ENCODE measurements around the gene TRPM1. TPM values are rescaled to one million over a fixed set of nuclear protein-coding genes. Genes with fewer than 3 reads are reported as not detected.

Gene TRPM1
- total and polyA plus RNA-seq, 4 donors: 0.05 to 0.72 (median 0.10) TPM; not detected in 1

DNA sequence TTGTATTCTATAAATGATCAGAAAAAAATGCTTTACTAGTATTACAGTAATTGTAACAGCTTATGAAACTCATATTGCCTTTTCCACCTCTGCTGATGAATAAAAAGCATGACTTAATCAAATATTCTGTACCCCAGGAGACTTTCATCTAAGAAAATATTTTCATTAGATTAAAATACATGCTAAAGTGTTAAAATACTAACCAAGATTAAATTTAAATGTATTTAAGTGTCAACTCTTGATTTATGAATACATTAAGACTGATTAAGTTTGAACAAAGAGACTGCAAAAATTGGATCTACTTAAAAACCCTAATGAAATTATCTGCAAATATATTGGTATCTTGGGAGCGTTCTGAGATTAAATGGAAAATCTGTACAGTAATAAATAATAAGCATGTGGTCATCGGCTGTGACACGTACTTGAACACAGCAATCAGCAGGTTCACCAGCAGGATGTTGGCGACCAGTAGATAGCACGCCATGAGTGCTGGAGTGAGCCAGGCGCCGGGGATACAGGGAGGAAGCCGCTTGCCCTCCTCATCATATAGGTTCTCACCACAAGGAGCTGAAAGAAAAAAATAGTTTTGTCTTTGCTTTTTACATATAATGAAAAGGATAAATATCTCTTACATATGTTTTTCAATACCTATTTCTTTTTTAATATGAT lies 73.5 kb downstream of the TRPM1 start:
- Histone ChIP-seq H3K36me3 (ENCODE audit: control insufficient read depth, insufficient read depth, low read length) (no peaks in the 10 kb centered on the region), H3K4me3 (ENCODE audit: low read depth, low read length) (no peak overlapping the region), H3K27me3 (ENCODE audit: control insufficient read depth, insufficient read depth, low read length) (no peaks in the 10 kb centered on the region), H3K9me3 (ENCODE audit: control insufficient read depth, insufficient read depth, low read length) (no peaks in the 10 kb centered on the region), H3K4me1 (ENCODE audit: control insufficient read depth, insufficient read depth, low read length) (no peaks in the 10 kb centered on the region), H3K27ac (ENCODE audit: low read depth, low read length) (no peak overlapping the region)
- DNase-seq (ENCODE audit: low read depth in 4 of 6, low spot score in 6 of 6): peak in 1 of 6 donors; percentile 15
- 60% methylated on average over 1 of the region's 8 CpGs for WGBS (ENCODE audit: insufficient coverage)

DNA sequence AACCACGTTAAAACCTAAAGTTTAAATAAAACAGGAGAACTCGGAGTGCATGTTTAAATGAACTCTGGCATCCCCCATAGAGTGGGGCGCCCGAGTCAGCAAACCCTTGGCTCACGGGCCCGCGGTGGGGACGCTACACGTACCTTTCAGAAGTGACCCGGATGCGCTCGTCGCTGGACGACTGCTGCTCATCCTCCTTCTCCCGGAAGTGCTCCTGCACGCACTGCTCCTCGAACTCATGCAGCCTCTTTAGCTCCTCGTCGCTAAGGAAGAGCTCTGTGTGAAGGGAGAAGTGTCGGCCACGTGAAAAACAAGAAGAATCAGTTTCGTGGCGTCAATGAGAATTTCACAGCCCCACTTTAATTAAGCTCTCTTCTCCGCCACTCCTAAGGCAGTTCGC lies 75.5 kb downstream of the TRPM1 start:
- 93% methylated on average over 14 of the region's 25 CpGs for WGBS (ENCODE audit: insufficient coverage)
- no peaks in the 10 kb centered on the region for H3K36me3 ChIP-seq (ENCODE audit: control insufficient read depth, insufficient read depth, low read length)
- H3K4me3 ChIP-seq (ENCODE audit: low read depth, low read length): no peak overlapping the region
- no peak for DNase-seq (ENCODE audit: low read depth in 4 of 6, low spot score in 6 of 6)
- no peak overlapping the region for H3K27ac ChIP-seq (ENCODE audit: low read depth, low read length)
- no peaks in the 10 kb centered on the region for H3K9me3 ChIP-seq (ENCODE audit: control insufficient read depth, insufficient read depth, low read length)
- no peaks in the 10 kb centered on the region for H3K27me3 ChIP-seq (ENCODE audit: control insufficient read depth, insufficient read depth, low read length)
- no peaks in the 10 kb centered on the region for H3K4me1 ChIP-seq (ENCODE audit: control insufficient read depth, insufficient read depth, low read length)

DNA sequence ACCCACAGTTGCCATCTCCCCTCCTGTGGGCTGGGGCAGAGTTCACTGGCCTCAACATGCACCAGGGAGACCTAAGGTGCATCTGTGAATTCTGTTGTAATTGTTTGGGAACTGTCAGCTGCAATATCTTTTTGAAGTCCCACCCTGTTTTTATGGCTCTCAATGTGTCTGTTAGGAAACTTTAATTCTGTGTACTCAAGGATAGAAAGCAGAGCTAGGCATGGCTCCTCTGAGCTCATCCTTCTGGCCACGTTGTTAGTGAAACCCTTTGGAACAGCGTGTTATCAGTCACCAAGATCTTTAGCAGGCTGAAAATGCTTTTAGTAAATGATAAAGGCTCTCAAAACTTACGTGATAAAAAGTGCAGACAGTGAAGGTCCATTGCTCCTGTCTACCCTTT lies 76.5 kb downstream of the TRPM1 start:
- Histone ChIP-seq H3K27me3 (ENCODE audit: control insufficient read depth, insufficient read depth, low read length) (no peaks in the 10 kb centered on the region), H3K9me3 (ENCODE audit: control insufficient read depth, insufficient read depth, low read length) (no peaks in the 10 kb centered on the region), H3K4me3 (ENCODE audit: low read depth, low read length) (no peak overlapping the region), H3K27ac (ENCODE audit: low read depth, low read length) (no peak overlapping the region), H3K36me3 (ENCODE audit: control insufficient read depth, insufficient read depth, low read length) (no peaks in the 10 kb centered on the region), H3K4me1 (ENCODE audit: control insufficient read depth, insufficient read depth, low read length) (no peaks in the 10 kb centered on the region)
- 50% methylated on average over 2 of the region's 3 CpGs for WGBS (ENCODE audit: insufficient coverage)
- DNase-seq (ENCODE audit: low read depth in 4 of 6, low spot score in 6 of 6): no peak

DNA sequence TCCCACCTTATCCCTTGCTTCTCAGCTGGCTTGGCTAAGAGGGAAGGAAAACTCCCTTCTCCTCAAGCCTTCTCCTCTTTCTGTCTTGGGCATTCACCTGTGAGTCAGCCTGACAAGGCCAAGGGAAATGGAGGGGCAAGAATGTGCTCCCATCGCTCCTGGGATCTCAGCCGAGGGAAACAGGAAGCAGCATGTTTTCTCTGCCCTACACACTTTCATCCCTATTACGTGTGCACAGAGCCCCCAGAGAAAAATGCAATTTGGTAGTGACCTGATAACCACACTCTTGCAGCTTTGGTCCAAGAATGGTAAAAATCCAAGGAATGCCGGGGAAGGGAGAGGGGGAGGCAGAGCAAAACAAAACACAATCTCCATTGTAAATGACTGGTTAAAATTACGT lies 77.2 kb downstream of the TRPM1 start:
- no peaks in the 10 kb centered on the region for H3K27me3 ChIP-seq (ENCODE audit: control insufficient read depth, insufficient read depth, low read length)
- H3K27ac ChIP-seq (ENCODE audit: low read depth, low read length): no peak overlapping the region
- no peaks in the 10 kb centered on the region for H3K9me3 ChIP-seq (ENCODE audit: control insufficient read depth, insufficient read depth, low read length)
- no peaks in the 10 kb centered on the region for H3K4me1 ChIP-seq (ENCODE audit: control insufficient read depth, insufficient read depth, low read length)
- H3K4me3 ChIP-seq (ENCODE audit: low read depth, low read length): no peak overlapping the region
- DNase-seq (ENCODE audit: low read depth in 4 of 6, low spot score in 6 of 6): no peak
- WGBS (ENCODE audit: insufficient coverage): no CpG with 5 or more reads among the region's 5 CpGs
- H3K36me3 ChIP-seq (ENCODE audit: control insufficient read depth, insufficient read depth, low read length): no peaks in the 10 kb centered on the region

DNA sequence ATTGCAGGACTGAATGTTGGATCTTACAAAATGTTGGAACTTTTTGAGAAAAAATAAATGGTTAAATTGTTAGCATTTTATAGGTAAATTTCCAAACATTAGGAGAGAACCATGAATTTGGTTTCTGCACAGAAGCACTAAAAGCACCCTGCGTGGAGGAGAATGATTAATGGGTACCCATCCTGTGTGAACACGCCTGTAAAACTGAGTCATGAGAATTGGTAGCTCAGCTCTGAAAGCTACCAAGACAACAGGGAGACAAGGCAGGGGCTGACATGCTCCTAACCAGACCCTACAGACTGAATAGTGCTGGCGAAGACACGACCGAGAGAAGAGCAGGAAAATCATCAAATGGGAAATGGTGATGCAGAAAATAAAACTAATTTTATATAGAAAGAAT lies 77.7 kb downstream of the TRPM1 start:
- no peak for DNase-seq (ENCODE audit: low read depth in 4 of 6, low spot score in 6 of 6)
- Histone ChIP-seq H3K36me3 (ENCODE audit: control insufficient read depth, insufficient read depth, low read length) (no peaks in the 10 kb centered on the region), H3K9me3 (ENCODE audit: control insufficient read depth, insufficient read depth, low read length) (no peaks in the 10 kb centered on the region), H3K4me3 (ENCODE audit: low read depth, low read length) (no peak overlapping the region), H3K27ac (ENCODE audit: low read depth, low read length) (no peak overlapping the region), H3K27me3 (ENCODE audit: control insufficient read depth, insufficient read depth, low read length) (no peaks in the 10 kb centered on the region), H3K4me1 (ENCODE audit: control insufficient read depth, insufficient read depth, low read length) (no peaks in the 10 kb centered on the region)
- WGBS (ENCODE audit: insufficient coverage): 75% methylated on average over 2 of the region's 5 CpGs

DNA sequence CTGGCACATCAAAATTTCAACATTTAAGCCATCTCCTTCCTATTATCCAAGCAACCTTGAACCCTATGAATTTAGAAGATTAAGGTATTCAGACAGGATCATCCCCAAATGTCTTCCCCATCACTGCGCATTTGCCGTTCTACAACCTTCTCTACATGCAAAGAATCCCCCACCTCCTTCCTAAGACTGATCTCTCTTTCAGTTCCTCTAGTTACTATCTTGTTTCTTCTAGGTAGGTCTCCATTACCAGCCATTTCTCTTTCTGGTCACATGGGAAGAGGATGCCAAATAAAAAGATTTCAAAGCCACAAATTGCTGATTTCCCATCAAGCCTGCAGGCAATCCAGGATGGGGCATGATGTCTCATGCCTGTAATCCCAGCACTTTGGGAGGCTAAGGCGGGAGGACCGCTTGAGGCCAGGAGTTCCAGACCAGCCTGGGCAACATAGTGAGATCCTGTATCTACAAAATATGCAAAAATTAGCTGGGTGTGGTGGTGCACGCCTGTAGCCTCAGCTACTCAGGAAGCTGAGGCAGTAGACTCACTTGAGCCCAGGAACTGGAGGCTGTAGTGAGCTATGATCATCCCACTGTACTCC lies 80.4 kb downstream of the TRPM1 start:
- Histone ChIP-seq H3K27ac (ENCODE audit: low read depth, low read length) (no peak overlapping the region), H3K36me3 (ENCODE audit: control insufficient read depth, insufficient read depth, low read length) (no peaks in the 10 kb centered on the region), H3K4me1 (ENCODE audit: control insufficient read depth, insufficient read depth, low read length) (no peaks in the 10 kb centered on the region), H3K4me3 (ENCODE audit: low read depth, low read length) (no peak overlapping the region), H3K27me3 (ENCODE audit: control insufficient read depth, insufficient read depth, low read length) (no peaks in the 10 kb centered on the region), H3K9me3 (ENCODE audit: control insufficient read depth, insufficient read depth, low read length) (no peaks in the 10 kb centered on the region)
- 96% methylated on average over 4 of the region's 5 CpGs for WGBS (ENCODE audit: insufficient coverage)
- DNase-seq (ENCODE audit: low read depth in 4 of 6, low spot score in 6 of 6): no peak

DNA sequence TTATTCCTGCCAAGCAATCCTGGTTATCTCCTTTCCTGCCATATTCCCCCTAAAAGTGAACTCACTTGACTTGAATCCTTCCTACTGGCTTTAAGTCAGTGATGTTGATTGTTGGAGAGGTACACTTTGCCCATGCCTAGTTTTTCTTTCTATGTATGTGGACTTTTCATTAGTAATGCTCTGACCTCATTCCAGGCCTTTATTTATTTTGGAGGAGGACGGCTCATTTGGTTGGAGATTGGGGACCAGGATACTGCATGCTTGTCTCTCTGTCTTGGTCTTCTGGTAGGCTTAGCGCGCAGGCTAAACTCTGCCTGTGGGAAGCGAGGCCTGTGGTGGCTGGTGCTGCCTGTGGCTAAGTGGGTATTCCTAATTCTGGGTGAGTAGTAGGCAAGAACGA lies 81.0 kb downstream of the TRPM1 start:
- H3K4me3 ChIP-seq (ENCODE audit: low read depth, low read length): no peak overlapping the region
- H3K36me3 ChIP-seq (ENCODE audit: control insufficient read depth, insufficient read depth, low read length): no peaks in the 10 kb centered on the region
- 94% methylated on average over 3 of the region's 5 CpGs for WGBS (ENCODE audit: insufficient coverage)
- H3K4me1 ChIP-seq (ENCODE audit: control insufficient read depth, insufficient read depth, low read length): no peaks in the 10 kb centered on the region
- no peaks in the 10 kb centered on the region for H3K9me3 ChIP-seq (ENCODE audit: control insufficient read depth, insufficient read depth, low read length)
- DNase-seq (ENCODE audit: low read depth in 4 of 6, low spot score in 6 of 6): no peak
- H3K27me3 ChIP-seq (ENCODE audit: control insufficient read depth, insufficient read depth, low read length): no peaks in the 10 kb centered on the region
- H3K27ac ChIP-seq (ENCODE audit: low read depth, low read length): no peak overlapping the region

DNA sequence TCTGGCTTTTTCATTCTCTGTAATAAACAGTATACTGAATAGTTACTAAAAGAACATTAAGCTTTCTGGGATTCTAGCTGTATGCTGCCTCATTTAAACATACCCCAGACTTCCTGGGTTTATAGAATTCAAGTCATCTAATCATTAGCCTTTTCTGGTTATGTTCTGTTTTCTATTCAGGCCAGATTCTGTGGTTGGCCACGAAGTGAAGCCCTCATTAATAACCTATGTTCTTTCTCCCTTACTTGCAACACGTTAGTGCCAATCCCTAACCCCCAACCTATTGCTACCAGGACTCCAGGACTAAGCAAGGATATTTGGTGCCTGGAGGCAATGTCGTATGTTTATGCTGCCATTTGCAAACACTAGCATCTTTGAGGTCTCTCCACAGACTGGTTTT lies 81.5 kb downstream of the TRPM1 start:
- no peak overlapping the region for H3K4me3 ChIP-seq (ENCODE audit: low read depth, low read length)
- 83% methylated on average over 3 of the region's 3 CpGs for WGBS (ENCODE audit: insufficient coverage)
- DNase-seq (ENCODE audit: low read depth in 4 of 6, low spot score in 6 of 6): no peak
- no peaks in the 10 kb centered on the region for H3K9me3 ChIP-seq (ENCODE audit: control insufficient read depth, insufficient read depth, low read length)
- no peak overlapping the region for H3K27ac ChIP-seq (ENCODE audit: low read depth, low read length)
- H3K36me3 ChIP-seq (ENCODE audit: control insufficient read depth, insufficient read depth, low read length): no peaks in the 10 kb centered on the region
- no peaks in the 10 kb centered on the region for H3K27me3 ChIP-seq (ENCODE audit: control insufficient read depth, insufficient read depth, low read length)
- no peaks in the 10 kb centered on the region for H3K4me1 ChIP-seq (ENCODE audit: control insufficient read depth, insufficient read depth, low read length)

DNA sequence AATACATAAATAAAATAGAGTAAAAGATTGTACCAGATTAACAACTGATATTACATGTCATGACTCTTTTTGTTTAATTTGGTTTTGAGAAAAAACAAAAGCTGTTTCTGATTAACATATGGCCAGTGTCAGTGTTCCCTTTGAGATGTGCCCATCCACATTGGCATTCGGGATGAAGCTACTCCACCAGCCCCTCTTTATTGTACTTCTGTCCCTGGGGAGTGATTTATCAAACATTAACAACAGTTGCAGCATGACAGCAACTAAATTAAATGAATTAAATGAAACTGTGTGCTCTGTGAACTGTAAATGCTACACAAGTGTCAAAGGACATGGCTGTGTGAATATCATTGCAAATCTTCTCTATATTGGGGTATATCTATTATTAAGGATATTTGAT lies 84.2 kb downstream of the TRPM1 start:
- Histone ChIP-seq H3K4me1 (ENCODE audit: control insufficient read depth, insufficient read depth, low read length) (no peaks in the 10 kb centered on the region), H3K27me3 (ENCODE audit: control insufficient read depth, insufficient read depth, low read length) (no peaks in the 10 kb centered on the region), H3K36me3 (ENCODE audit: control insufficient read depth, insufficient read depth, low read length) (no peaks in the 10 kb centered on the region), H3K4me3 (ENCODE audit: low read depth, low read length) (no peak overlapping the region), H3K27ac (ENCODE audit: low read depth, low read length) (no peak overlapping the region), H3K9me3 (ENCODE audit: control insufficient read depth, insufficient read depth, low read length) (peaks cover 4% of the 10 kb centered on the region)
- peak in 1 of 6 donors; percentile 9 for DNase-seq (ENCODE audit: low read depth in 4 of 6, low spot score in 6 of 6)
- no CpG with 5 or more reads among the region's 1 CpG for WGBS (ENCODE audit: insufficient coverage)

DNA sequence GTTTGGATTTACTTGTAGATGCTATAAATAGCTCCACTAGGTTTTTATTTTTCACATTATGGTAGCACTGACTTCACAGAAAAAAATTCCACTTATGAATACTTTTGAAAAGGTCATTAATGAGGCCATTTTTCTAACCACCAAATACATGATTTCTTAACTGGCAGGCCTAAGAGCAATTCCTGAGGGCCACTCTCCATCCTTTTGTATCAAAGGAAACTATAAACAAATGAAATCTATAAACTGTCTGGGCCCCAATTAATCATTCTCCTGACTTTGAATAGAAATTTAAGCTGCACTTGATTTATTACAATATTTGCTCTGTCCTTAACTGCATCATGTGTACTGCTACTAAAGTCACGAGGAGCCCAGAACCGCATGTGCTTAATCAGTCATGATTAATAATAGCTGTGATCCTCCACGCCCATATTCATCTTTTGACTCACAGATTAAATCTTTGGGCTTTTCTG lies 85.0 kb downstream of the TRPM1 start:
- H3K4me3 ChIP-seq (ENCODE audit: low read depth, low read length): no peak overlapping the region
- H3K36me3 ChIP-seq (ENCODE audit: control insufficient read depth, insufficient read depth, low read length): no peaks in the 10 kb centered on the region
- DNase-seq (ENCODE audit: low read depth in 4 of 6, low spot score in 6 of 6): no peak
- no peaks in the 10 kb centered on the region for H3K27me3 ChIP-seq (ENCODE audit: control insufficient read depth, insufficient read depth, low read length)
- peaks cover 4% of the 10 kb centered on the region for H3K9me3 ChIP-seq (ENCODE audit: control insufficient read depth, insufficient read depth, low read length)
- 73% methylated on average over 2 of the region's 3 CpGs for WGBS (ENCODE audit: insufficient coverage)
- H3K27ac ChIP-seq (ENCODE audit: low read depth, low read length): no peak overlapping the region
- H3K4me1 ChIP-seq (ENCODE audit: control insufficient read depth, insufficient read depth, low read length): no peaks in the 10 kb centered on the region
